ENCODE results near the gene DPF3.

DPF3 gene

DNA sequence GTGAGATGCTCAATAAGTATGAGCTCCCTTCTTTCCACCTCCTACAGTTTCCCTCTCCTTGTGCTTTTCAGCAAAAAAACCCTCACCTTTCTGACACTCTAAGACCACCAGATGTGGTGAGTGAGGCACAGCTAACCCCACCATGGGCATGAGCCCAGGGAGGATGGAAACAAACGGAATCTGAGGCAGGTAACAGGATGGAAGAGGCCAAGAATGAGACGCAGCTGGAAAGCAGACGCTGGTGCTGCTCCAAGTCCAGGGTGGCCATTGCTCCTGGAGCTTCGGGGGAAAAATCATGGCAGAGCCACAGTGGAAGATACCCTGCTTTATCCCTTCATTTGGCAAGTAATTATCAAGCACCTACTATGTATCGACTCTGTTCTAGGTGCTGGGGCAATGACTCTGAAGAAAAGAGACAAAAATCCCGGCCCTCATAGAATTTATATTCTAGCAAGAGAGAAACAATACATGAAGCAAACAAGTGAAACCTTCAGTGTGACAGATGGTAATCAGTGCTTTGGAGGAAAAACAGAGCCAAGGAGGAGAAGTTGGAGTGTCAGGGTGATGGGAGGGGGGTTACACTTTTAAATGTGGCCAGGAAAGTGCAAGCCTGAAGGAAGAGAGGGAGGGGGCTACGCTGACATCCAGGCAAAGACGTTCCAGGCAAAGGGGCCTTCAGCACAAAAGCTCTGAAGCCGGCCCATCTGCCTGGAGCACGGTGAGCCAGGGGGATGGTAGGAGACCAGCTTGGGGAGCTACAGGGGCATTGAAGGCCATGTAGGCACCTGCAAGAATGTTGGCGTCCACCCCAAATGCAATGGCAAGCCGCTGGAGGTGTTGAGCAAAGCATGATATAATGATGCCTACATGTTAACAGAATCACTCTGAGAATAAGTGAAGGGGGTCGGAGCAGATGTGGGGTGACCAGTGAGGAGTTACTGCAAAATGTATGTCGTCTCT is 154.2 kb downstream of the DPF3 start:
- no peak for DNase-seq

DNA sequence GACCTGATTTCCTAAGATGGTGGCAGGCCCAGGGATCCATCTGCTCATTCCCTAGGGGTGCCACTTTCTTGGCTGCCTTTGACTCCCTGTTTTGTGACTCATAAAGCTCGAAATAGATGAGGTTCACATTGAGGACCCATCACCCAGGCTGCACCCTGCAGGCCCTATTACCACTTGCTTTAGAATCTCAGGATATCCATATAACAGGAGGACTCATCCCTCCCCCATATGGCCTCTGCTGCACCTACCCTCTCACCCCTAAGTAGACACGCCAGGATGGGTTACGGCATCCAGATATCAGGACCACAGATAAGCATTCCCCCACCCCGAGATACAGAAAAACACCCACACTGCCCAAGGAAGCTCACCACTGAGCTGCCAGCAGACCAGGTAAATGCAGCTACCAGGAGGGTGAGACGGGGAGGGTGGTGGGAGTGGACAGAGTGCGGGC is 155.7 kb downstream of the DPF3 start:
- DNase-seq: no peak

DNA sequence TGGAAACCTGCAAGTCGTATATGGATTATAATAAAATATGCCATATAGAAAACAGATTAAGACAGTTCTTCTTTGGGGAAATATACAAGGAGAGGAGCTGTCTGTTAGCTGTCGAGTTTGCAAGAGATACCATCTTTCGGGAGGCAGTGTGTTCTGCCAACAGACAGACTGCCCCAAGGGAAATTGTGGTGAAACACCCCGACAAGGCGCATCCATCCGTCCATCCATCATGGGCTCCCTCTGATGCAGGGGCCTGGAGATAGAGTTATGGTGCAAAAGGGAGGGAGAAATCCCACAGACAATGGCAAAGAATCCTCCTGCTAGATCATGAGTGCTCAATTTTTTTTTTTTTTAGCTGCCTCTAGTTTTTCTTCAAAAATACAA is 156.3 kb downstream of the DPF3 start:
- DNase-seq: no peak

DNA sequence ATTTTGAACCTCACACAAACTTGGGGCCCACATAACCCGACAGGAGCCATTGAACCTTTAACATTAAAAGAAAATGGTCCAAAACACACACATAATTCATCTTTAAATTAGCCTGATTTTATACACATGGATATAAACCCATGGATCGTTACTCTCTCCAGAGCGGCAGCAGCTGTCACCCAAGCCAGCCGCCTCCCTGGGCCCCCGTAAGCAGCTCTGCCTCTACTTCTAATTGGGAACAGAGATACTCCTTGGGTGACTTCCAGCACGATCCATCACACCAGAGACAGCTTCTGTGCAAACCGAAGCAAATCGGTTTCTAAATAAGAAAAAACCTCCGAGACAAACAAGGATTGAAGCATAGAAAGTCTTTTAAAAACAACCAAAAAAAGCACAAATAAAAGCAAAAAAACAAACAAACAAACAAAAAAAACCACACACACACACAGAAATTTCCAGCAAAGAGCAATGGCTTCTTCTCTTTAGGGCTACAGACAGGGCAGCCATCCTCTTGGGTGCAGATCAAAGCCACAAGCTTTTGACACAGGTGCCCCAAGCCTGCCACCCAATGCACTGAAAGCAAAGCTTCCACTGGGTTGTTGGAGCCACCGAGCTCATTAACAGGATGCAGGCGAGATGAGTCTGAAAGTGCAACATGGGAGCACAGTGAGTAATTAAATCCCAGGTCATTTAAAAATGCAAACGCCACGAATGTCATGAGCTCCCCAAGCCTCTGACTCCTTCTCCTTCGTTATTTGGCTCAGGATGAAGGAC is 156.9 kb downstream of the DPF3 start:
- DNase-seq: no peak

DNA sequence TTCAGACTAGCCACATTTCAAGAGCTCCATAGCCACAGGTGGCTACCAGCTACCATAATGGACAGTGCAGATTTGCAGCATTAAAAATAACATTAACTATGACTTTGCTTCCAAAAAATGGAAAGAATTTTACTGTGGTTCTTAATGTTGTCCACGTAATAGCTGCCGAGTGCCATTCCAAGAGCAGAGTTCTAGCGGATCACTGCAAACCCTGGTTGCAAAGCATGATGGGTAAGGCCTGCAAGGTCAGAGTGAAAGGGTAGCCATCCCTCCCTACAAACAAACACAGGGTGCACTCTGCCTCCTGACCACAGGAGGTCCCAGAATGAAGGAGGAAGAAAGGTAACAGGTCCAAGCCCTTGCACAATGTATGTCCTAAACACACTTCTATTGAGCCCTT is 157.6 kb downstream of the DPF3 start:
- DNase-seq: no peak

DNA sequence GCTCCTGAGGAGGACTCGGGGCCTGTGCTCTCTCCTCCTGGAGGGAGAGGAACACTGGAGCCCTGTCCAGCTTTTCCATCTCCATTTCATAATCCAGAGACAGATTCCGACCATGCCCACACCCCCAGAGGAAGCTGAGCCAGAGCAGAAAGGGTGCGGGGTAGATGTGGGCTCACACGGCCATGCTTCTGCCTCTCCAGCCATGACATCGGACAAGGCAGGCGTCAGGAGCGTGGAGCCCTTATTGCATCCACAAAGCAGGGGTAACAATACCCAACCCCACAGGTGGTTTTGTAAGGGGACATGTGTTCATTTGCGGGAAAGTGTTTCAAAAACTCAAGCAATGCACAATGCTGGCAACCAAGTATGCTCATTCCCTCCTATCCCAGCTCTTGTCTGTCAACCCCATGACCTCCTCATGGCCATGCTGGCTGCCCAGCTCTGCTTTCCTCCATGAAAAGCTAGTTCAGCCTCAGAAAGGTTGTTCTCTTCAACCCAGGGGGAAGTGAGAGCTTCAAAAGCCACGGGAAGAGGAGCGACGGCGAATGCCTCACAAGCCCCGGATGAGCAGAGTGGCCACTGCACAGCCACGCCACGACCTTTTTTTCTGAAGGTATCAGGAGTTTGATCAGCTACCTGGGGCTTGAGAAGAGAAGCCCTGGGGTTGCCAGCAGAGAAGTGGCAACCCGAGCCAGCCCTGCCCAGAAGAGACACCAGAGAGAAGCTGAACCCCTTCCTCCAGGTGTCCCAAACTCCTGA is 161.7 kb downstream of the DPF3 start:
- no peak for DNase-seq

DNA sequence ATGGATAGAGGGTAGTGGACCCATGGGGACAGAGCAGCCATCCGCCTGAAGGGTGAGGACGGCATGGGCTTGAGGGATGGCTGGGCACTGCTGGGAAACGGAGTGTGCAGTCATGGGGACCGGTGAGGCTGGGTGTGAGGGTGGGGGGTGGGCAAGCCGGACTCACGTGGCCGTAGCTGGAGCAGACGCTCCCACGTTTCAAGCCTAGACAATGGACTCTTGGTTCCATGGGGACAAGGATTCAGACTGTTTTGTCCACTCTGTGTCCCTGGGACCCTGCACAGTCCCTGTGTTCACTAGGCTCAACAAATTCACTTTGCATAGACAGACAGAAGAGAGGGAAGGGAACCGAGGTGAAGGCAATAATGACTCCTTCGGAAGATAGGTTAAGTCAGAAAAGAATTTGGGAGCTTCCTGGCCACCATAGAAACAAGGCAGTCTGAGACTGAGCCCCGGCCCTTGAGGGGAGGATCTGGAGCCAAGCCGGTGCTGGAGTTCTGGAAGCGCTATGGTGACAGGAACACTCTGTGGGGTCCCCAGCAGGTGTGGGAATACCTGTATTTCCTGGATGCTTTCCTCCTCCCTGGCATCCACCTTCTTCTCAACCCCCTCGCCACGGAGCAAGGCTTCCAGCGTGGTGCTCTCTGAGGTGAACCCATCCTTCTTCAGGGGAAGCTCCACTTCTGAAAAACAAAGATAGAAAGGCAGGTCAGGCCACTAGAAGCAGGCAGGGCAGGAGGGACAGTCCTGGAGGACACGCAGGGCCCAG is 162.5 kb downstream of the DPF3 start:
- no peak for DNase-seq

DNA sequence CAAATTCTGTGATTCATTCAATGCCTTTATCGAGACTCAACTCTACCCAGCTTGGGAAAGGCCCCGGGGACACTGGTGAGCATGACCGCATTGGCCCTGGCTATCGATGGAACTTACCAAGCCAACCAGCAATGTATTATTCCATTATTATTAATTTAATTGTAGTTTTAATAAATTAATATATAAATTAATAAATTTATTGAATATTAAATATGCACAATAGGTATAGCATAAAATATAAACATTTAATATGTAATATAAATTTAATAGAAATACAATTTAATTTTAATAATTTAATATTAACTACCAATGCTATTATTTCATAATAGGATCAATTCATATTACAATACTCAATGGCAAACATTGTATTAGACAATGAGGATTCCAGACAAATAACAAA is 163.4 kb downstream of the DPF3 start:
- no peak for DNase-seq

DNA sequence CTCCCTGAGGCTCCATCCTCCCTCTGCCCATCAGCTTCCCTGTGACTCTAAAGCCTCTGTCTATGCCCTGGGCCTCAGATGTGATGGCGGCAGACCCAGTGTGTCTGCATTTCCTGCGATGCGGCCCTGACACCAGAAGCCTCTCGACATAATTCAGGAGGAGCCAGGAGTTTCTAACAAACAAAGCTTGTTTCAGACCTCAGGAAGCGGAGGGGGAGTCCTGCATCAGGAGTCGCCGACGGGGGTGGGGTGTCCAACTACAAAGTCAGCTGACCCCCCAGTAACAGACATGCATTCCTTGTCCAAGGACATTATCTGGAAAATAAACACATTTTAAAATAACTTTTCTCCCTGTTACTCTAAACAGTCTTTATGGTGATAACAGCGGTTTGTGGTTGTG is 167.5 kb downstream of the DPF3 start:
- no peak for DNase-seq

DNA sequence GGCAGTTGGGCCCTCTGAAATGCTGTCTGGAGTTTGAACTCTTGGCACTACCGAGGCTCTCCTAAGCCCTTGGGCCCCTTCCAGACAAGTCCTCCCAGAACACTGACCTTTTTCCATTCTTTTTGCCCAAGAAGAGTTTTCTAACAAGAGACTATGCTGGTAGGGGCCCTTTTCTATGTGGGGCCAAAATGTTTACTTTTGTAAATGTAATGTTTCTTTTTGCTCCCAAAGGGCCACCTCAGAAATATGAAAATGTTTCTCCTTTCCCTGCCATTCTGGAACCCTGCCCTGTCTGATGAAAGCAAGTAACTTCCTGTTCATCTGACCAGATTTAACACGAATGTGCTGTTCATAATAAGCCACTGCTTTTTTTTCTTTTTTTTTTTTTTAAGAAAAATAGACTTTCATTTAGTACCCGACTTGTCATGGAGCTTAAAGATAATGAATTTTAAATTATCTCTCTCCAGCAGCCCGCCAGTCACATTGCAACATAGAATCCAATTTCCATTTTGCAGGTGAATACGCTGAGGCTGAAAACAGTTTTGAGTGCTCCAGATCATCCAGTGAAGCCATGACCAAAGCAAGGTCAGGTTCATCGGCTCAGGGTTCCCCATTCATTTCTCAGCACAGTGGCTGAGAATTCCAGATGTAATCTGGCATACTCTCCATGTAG is 169.9 kb downstream of the DPF3 start:
- DNase-seq: no peak

DNA sequence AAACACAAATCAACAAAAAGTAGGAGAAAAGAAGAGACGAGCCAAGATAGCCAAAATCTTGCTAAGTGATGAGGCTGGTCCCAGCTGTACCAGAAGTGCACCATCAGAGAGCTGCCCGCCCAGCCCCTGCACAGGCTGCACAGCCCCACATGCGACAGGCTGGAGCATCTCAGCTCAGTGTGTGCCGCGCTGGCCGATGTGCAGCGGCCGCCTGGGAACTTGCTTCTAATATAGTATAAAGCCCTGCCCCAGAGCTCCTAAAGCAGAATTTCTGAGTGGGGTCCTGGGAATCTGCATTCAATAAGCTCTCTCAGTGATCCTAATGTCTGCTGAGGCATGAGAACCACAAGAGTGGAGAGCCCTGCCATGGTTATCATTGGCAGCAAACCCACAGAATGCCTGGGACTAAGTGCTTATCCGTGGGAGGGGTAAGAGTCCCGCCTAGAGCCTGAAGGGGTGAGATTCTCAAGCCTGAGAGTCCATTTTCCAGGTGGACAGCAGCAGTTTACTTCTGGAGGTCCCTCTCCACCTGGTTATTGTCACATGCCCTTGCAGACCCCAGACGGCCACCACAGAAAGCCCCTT is 171.6 kb downstream of the DPF3 start:
- DNase-seq: no peak

DNA sequence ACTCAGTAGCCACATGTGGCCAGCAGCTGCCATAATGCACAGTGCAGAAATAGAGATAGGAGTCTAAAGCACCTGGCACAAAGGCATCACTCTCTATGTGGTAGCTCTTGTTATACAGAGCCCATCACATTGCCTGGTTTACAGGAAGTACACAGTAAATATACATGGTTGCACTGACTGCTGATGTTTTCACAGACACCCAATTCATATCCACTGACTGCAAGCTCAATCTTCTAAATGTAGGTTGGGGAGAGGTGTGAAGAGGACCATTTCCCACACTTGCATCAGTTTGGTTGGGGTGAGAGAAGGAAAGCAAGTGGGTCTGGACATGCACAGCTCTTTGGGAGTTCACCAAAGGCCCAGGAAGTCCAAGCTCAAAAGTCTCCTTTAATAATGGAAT is 172.8 kb downstream of the DPF3 start:
- DNase-seq: no peak

DNA sequence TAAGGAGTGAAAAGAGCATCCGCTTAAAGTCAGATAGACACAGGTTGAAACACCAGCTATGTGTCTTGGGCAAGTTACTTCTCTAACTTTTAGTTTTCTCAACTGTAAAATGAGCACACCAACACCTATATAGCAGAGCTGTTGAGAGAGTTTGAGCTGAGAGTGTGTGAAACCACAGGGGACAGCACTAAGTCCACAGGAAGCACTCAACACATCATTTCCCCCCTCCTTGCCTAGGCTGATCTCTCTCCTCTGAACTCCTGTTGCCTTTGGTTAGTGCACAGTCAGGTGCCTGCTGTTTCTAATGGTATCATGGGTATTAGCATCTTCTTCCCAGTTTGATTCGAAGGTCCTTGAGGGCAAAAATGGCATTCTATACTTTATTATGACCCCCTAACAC is 176.7 kb downstream of the DPF3 start:
- no peak for DNase-seq

DNA sequence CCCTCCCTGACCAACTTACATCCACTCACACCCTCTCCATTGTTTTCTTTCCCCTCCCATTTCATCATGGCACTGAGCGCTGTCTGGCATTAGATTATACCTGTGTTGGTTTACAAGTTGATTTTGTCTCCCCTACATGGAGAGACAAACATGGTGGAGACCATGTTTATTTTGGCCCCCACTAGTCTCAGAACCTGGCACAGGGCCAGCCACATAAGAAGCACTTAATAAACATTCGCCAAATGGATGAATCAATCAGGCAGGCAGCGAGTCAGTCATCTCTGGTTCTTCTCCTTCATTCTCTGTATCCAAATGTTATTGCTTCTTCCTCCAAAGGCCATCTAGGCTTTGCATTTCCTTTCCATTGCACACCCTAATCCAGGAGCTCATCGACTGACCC is 177.4 kb downstream of the DPF3 start:
- DNase-seq: no peak

DNA sequence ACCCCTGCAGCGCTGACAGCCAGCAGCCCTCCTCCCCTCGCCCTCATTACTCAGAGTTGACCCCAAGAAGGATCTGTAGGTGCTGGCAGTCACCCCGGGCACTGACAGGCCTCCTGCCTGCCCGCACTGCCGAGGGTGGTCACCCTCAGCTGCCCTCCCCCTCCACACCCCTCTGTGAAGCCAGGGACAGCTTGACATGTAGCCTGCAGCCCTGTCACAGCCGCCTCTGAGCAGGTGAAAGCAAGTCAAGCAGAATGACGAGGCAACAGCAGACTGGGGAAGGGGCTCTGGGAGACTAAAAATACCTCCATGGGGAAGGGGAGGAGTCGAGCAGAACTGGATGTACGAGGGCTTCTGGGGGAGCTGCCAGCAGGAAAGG is 178.1 kb downstream of the DPF3 start:
- no peak for DNase-seq

DNA sequence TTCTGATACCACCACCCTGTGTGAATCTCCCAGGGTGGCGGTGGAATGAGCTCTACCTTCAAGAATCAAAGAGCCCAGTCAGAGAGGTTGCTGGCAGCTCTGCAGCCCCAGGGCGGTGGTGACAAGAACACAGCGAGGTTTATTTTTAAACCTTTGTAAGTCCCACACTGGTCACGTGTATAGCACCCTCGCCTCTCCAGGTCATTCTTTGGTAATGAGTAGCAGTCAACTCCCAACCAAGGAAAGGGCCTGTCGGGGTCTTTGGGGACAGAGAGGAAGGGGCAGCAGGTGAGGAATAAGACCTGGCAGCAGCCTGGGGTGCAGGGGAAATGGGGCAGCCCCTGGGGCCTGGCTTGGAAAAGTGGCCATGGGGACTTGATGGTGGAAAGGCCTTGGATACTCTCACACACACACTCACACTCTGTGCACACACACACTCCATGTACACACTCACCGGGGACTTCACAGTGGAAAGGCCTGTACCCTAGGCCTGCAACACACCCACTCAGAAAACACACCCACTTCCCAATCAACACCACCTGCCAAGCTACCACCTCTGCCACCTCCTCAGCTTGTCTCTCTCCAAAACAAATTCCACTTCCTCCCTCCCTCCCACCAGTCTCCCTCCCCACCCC is 178.6 kb downstream of the DPF3 start:
- no peak for DNase-seq

DNA sequence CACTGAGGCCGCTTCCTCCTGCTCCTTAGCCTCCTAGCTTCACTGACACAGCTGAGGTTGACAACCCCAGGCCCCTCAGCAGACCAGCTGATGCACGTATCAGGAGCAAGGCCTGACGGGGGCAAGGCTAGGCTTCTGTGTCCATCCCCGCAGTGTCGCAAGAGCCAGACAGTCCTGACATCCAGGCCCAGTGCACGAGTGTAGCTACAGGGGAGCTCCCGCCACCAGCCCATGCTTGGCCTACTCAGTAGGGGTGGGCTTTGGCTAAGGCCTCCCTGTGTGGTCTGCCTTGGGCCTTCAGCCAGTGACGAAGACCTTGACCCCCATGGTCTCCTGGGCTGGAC is 179.1 kb downstream of the DPF3 start:
- no peak for DNase-seq

DNA sequence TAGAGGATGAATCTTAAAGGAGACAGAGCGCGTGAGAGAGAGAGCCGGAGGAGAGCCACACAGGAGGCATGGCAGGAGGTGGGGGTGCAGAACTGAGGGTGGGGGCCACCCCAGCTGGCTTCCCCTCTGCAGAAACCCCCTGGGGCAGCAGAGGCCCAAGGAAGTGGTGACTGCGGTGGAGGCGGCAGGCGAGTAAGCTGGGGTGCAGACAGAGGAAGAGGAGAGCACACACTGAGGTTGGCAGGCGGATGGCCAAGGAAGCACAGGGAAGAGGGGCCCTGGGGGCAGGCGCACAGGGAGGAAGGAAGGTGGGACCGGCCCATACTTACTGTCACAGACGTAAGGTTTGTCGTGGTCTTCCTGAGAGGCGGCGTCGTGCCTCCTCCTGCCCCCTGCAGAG is 179.8 kb downstream of the DPF3 start:
- DNase-seq: no peak

DNA sequence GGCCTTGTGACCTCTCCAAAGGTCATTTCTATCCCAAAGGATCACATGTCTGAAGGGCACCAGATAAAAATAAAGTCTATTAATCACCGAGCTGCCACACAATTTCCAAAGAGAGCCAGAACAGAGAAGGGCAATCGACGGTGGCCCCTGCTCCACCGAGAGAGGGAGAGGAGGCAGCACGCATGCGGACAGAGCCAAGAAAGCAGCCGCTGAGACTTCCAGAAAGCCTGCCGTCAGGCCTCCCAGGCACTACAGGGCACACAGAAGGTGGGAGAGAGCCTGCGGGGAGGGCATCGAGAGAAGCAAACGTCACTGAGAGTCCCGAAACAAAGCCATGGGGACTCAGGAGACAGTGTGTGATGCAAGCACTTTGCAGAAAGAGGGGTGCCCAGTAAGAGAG is 182.0 kb downstream of the DPF3 start:
- no peak for DNase-seq

DNA sequence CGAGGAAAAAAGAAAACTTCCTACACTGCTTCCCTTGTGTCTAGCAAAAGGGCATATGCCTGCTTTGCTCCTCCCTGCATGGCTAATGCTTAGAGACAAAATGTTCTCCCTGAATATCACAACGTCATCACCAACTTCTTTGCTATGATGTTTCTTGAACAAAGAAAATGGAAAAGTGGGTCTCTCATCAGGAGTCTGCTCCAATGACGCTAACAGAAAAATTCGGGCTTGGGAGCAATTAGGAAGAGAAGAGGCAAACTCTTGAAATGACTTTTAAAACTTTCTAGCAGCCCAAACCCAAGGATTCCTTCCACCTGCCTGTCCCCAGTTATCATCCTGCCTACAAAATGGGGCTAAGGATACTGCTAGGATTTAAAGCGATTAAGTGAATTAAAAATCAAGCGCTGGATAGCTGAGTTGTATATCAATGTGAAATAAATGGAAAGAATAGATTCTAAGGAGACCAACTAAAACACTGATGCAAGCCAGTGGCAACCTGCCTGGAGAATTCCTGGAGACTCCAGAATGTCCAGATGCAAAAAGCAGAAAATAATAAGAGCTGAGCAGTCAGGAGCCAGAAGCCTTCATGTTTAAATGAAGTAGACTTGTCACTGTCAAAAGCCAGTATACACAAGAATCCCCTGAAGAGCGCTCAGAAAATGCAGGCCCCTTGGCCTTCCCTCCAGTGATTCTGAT is 183.8 kb downstream of the DPF3 start:
- no peak for DNase-seq

Measured in 8988T (cell line).